ENCODE data around the gene STIMATE. TPM values are rescaled to one million over a fixed set of nuclear protein-coding genes. Genes with fewer than 3 reads are reported as not detected.

STIMATE gene
- total RNA-seq, 4 donors from 2014 or later: 15.0 to 22.1 (median 18.7) TPM

- TF ChIP-seq POLR2A (IDR thresholded peaks at IDR 0.05): no peak
- TF ChIP-seq, protein P1, sequence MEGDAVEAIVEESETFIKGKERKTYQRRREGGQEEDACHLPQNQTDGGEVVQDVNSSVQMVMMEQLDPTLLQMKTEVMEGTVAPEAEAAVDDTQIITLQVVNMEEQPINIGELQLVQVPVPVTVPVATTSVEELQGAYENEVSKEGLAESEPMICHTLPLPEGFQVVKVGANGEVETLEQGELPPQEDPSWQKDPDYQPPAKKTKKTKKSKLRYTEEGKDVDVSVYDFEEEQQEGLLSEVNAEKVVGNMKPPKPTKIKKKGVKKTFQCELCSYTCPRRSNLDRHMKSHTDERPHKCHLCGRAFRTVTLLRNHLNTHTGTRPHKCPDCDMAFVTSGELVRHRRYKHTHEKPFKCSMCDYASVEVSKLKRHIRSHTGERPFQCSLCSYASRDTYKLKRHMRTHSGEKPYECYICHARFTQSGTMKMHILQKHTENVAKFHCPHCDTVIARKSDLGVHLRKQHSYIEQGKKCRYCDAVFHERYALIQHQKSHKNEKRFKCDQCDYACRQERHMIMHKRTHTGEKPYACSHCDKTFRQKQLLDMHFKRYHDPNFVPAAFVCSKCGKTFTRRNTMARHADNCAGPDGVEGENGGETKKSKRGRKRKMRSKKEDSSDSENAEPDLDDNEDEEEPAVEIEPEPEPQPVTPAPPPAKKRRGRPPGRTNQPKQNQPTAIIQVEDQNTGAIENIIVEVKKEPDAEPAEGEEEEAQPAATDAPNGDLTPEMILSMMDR (IDR thresholded peaks at IDR 0.05): no peak
- Histone ChIP-seq H3K27me3 (no peaks in the 10 kb centered on the region), H3K4me1 (peaks cover 4 to 31% of the 10 kb centered on the region in 2 donors), H3K27ac (peak overlapping the region; percentile 39 to 57 (median 52)), H3K9me3 (no peaks in the 10 kb centered on the region), H3K36me3 (peaks cover 8 to 38% of the 10 kb centered on the region in 2 donors), H3K4me3 (replicated peaks in 1 of 3) (no peak overlapping the region)
- DNase-seq: peak; percentile 19 to 37
- intact Hi-C loops (cut with DNase I): no loop called here
- 39 to 51% methylated on average over 6 of the region's 6 CpGs for WGBS, 2 donors
Measured at GRCh38 chr3:52845157-52845556, 52.2 kb downstream of the STIMATE start.

GRCh38 chr3:52844290-52844975, 52.9 kb downstream of the STIMATE start:
- Histone ChIP-seq H3K9me3 (no peaks in the 10 kb centered on the region), H3K4me3 (replicated peaks in 1 of 3) (no peak overlapping the region), H3K27ac (no peak overlapping the region), H3K4me1 (peaks cover 4 to 31% of the 10 kb centered on the region in 2 donors), H3K27me3 (no peaks in the 10 kb centered on the region), H3K36me3 (peaks cover 8 to 35% of the 10 kb centered on the region in 2 donors)
- no peak for TF ChIP-seq POLR2A (IDR thresholded peaks at IDR 0.05)
- TF ChIP-seq, protein P1 (IDR thresholded peaks at IDR 0.05): no peak
- DNase-seq: no peak
- WGBS, 2 donors: 86 to 93% methylated on average over 18 of the region's 18 CpGs
- intact Hi-C loops (cut with DNase I): no loop called here

- peaks cover 8 to 30% of the 10 kb centered on the region in 2 donors for H3K36me3 ChIP-seq
- H3K27ac ChIP-seq: no peak overlapping the region
- H3K9me3 ChIP-seq: no peaks in the 10 kb centered on the region
- no peak for DNase-seq
- intact Hi-C loops (cut with DNase I): no loop called here
- TF ChIP-seq, protein P1 (IDR thresholded peaks at IDR 0.05): no peak
- no peak for TF ChIP-seq POLR2A (IDR thresholded peaks at IDR 0.05)
- H3K4me1 ChIP-seq: peaks cover 4 to 31% of the 10 kb centered on the region in 2 donors
- 100% methylated on average over 1 to 2 of the region's 2 CpGs for WGBS, 2 donors
- no peak overlapping the region for H3K4me3 ChIP-seq (replicated peaks in 1 of 3)
- H3K27me3 ChIP-seq: no peaks in the 10 kb centered on the region
Measured at GRCh38 chr3:52843881-52844280, 53.5 kb downstream of the STIMATE start.

- H3K4me3 ChIP-seq (replicated peaks in 1 of 3): no peak overlapping the region
- no peaks in the 10 kb centered on the region for H3K9me3 ChIP-seq
- peaks cover 8 to 28% of the 10 kb centered on the region in 2 donors for H3K36me3 ChIP-seq
- TF ChIP-seq, protein P1 (IDR thresholded peaks at IDR 0.05): no peak
- no peak for TF ChIP-seq POLR2A (IDR thresholded peaks at IDR 0.05)
- WGBS, 2 donors: 81 to 82% methylated on average over 20 of the region's 20 CpGs
- H3K27ac ChIP-seq: no peak overlapping the region
- H3K4me1 ChIP-seq: peaks cover 4 to 31% of the 10 kb centered on the region in 2 donors
- no peaks in the 10 kb centered on the region for H3K27me3 ChIP-seq
- intact Hi-C loops (cut with DNase I): no loop called here
- no peak for DNase-seq
Measured at GRCh38 chr3:52843108-52843865, 54.1 kb downstream of the STIMATE start.

DNA sequence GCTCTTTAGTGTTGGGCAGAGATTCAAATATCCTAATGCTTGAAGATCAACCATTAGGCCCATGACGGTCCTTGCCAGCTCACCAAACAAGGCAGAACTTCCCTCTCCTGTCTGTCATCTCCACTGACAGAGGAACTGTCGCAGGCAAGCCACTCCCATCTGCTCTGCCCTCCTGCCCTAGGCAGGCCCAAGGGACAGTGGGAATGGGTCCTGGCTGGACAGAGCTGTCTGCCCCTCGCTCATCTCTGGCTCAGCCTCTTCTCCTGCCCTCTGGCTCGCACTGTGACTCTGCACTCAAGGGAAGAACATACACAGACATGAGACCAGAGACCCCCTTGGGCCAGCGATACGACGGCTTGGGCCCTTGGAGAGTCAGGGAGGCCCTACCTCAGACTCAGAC, 54.9 kb downstream of the STIMATE start:
- intact Hi-C loops (cut with DNase I): no loop called here
- TF ChIP-seq POLR2A (IDR thresholded peaks at IDR 0.05): no peak
- TF ChIP-seq, protein P1 (IDR thresholded peaks at IDR 0.05): no peak
- Histone ChIP-seq H3K27ac (no peak overlapping the region), H3K4me1 (peaks cover 4 to 31% of the 10 kb centered on the region in 2 donors), H3K36me3 (peaks cover 8 to 21% of the 10 kb centered on the region in 2 donors), H3K27me3 (no peaks in the 10 kb centered on the region), H3K9me3 (no peaks in the 10 kb centered on the region), H3K4me3 (replicated peaks in 1 of 3) (no peak overlapping the region)
- DNase-seq: no peak
- WGBS, 2 donors: 74 to 79% methylated on average over 7 of the region's 7 CpGs
